Stimulated activated CD8-positive, alpha-beta memory T cell treated with anti-CD3 and anti-CD28 coated beads, Interleukin-15, amount 100 ng/mL, for 48 hours (primary cell): ENCODE results near the gene EDEM1.

Source experiments
- DNase-seq, 2 donors: peaks; one replicate each; pipeline ENCODE4 v3.0.0-alpha.2; 2020; ENCODE audit warnings: low read depth in 2 of 2

EDEM1 gene

DNA sequence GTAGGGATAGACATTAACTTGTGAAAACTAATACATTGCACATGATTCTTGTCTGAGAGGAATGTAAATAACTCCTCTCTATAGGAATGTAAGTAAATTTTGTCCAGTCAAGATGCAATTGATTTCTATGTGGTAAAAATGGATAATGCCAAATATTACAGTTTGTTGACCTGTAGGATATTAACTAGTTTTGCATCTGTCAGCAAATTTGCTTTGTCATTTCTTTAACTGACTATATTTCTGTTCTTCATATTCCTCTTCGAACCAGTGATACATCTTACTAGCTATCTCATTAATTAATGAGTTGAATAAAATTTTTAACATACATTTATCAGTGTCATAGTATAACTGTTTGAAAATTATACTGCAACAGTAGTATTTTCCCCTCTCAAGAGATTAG, 80.4 kb downstream of the EDEM1 start:
- no peak for DNase-seq
